ENCODE results near the gene HK3.

Gene HK3

DNA sequence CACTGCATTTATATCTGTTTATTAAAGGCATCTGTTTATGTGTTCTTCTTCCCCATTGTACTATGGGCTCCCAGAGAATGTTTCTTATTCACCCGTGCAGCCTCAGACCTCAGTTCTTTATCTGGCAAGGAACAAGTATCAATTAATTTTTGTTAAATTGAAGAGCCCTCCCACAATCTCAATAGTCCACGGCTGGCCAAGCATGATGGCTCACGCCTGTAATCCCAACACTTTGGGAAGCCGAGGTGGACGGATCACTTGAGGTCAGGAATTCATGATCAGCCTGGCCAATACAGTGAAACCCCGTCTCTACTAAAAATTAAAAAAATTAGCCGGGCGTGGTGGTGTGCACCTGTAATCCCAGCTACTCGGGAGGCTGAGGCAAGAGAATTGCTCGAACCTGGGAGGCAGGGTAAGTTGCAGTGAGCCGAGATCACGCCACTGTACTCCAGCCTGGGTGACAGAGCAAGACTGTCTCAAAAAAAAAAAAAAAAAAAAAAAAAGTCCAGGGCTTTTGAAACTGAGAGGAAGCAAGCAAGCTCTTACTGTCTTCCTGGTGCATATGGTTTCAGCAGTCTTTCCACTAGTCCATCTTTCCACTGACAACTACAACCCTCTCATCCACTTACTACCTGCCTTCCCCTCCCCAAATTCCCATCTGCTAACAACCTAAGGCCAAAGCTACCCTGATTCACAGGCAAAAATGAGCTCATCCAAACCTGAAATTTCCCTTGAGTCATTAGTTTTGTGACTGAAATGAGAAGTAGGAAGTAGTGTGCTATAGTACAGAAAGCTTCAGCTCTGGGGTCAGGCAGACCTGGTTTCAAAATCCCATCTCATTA is 2.3 kb upstream of the HK3 start:
- DNase-seq, result no peak

DNA sequence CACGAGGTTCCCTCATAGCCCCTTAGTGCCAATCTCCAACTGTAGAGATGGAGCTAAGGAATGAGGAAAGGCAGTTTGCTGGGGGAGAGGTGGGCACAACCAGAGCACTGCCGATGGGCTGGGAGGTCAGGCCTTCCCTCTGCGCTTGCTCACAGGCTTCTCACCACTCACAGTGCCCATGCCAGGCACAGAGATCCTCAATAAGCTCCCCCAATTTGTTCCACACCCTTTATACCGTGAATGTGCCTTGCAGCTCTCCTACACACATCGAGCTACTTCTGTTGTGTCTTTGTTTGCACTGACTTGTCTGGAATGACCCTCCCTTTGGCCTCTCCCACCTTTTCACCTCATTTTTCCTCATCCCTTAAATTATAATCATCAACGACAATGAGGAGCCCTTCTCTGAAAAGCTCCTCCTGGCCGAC is 1.6 kb upstream of the HK3 start:
- DNase-seq, result no peak

DNA sequence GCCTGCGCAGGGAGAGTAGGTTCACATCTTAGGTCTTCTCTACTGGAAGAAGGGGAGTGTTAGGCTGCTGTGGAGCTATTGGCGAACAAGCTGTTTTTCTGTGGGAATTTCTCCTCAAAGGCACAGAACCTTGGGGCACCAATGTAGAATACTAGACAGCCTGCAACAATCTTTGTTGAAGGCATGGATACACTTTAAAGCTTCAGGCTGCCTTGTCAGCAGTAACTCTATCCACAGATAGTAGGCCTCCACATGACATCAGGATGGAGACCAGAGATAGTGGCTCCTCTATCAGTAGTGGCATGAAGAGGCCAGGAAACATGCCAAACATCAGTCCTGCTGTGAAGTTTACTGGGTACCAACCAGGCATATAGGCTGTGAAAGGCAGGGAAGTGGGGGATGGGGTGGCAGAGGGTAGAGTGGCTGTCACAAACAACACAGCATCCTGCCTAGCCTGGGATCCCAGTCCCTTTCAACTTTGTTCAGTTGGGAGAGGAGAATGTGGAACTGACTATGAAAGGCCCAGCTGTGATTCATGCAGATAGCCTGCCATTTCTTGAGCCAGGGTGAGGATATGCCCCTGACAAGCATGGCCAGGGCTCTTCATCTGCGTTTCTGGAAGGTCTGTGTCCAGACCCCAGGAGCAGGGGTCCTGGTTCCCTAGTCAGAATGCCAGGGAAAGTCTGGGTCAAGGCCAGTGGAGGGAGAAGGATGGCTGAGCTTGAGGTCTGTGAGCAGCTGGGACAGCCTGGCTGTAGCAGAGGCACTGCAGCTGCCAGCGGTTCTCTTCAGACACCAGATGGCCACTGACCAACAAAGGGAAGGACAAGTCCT is 1.0 kb upstream of the HK3 start:
- no peak for DNase-seq

DNA sequence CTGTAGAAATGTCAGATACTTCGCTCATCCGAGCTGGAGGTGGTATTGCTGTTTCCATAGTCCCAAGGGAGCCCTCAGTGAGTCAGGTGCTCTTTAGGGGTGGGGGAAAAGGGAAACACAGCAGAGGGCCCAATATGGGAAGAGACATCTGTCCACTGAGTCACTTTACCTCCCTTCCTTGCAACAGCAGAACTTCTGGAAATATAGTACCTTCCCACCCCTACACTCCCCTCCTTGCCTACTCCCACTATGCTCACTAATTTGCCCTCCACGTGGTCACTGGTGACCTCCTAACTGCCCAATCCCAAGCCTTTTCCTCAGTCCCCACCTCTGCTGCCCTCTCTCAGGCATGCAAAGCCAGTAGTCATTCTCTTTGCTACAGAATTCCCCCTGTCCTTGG is 1.9 kb downstream of the HK3 start:
- peak; percentile 3 for DNase-seq

DNA sequence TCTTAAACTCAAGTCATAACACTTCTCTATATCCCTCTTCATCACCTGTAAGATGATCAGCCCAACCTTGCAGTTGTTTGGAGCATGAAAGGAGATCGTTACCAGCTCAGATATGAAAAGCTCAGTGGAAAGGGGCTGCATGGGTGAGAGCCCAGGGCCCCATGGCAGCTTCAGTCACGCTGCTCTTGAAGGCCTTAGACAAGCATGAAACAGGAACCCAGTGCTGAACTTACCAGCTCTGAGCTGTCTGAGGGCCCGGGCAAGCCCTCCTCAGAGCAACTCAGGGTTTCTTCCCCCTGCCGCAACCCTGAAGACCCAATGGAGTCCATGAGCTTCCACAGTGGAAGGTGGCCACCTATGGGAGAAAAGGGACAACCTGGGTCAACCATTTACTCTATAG is 3.3 kb downstream of the HK3 start:
- no peak for DNase-seq

DNA sequence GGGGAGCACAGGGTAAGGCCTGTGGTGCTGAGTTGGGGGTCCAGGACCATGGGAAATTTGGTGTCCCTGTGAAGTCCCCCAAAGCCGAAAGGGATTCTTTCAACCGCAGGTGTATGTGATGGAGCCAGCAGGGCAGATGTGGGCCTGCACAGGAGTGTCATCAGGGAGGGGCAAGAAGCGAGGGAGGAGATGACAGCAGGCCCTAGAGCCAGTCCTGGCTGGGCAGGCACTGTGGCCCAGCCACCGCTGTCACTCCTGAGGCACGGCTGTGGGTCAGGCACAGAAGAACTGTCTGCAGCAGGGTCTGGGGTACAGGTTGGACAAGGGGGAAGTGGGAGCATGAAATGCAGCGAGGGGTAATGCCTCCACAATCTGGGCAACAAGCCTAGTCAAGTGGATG is 4.8 kb downstream of the HK3 start:
- no peak for DNase-seq

DNA sequence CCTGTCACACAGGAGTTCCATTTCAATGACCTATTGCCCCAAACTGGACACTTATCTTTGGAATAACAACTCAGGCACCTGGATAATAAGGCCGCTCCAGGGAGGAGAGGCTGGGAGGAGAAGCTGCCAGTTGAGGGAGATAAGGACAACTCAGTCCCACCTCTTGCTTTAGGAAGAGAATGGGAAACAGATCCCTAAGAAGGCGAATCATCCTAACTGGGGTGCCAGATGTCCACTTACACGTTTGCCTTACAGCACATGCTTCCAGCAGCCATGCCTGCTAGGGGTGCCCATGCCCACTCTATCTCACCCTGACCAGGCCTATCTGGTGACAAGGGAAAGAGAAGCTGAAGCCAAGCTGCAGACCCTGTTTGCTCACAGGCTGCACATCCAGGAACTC is 6.5 kb downstream of the HK3 start:
- no peak for DNase-seq

DNA sequence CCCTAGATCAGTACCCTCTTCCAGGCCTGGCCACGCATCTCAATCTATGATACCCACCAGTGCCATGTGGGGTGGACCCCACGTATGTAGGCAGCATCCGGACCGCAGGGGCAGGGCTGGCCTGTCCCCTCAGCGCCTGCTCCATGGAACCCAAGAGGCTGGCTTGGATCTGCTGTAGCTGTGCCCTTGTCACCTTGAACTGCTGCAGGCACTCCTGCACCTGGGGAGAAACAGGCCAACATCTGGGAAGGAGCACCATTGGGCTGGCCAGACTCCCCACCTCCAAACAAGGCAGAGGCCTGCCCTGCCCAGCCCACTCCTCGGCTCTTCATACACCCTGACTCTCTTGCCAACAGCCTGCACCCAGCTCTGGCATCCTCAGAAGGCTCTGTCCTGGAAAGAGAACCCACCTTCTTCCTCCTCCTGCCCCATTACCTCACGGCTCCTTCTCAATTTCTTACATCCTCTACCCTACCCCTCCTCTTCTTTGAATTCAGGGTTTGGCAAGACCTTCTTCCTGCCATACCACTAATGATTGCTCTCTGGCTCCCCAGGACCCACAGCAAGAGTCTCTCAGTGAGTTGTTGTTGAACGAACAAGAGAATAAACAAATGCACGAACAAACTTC is 7.7 kb downstream of the HK3 start:
- DNase-seq, result no peak

DNA sequence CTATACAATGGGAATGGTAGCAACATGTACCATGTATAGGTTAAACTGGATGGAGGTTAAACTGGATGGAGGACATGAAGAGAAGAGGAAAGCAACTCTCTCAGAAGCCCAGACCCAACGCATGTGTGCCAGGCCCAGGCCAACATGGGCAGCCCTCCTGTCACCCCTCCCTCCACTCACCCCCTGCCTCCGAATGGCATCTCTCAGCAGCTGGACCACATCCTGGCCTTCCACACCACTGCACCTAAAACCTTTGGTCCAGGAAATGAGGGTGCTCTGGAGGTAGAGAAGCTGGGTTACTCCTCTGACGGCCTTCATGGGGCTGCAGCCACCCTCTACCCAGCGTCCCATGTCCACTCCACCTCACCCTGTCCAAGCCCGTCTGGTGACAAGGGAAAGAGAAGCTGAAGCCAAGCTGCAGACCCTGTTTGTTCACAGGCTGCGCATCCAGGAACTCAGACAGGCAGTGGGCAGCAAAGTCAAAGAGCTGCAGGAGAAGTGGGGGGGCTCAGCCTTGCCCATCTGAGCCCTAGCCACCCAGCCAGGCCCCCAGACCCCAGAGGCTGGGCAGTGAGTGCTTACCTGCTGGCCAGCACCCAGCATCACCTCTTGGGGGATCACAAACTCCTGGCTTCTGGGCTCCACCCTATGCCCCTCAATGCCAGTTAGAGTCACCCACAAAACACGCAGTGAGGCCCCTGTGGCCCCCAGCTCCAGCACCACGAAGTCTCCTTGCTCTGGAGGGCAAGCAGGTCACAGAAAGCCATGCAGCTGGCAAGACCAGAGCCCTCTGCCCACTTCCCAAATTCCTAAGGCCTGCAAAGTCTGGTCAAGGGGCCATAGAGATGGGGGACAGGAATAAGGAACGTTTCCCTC is 8.5 kb downstream of the HK3 start:
- DNase-seq, result no peak

DNA sequence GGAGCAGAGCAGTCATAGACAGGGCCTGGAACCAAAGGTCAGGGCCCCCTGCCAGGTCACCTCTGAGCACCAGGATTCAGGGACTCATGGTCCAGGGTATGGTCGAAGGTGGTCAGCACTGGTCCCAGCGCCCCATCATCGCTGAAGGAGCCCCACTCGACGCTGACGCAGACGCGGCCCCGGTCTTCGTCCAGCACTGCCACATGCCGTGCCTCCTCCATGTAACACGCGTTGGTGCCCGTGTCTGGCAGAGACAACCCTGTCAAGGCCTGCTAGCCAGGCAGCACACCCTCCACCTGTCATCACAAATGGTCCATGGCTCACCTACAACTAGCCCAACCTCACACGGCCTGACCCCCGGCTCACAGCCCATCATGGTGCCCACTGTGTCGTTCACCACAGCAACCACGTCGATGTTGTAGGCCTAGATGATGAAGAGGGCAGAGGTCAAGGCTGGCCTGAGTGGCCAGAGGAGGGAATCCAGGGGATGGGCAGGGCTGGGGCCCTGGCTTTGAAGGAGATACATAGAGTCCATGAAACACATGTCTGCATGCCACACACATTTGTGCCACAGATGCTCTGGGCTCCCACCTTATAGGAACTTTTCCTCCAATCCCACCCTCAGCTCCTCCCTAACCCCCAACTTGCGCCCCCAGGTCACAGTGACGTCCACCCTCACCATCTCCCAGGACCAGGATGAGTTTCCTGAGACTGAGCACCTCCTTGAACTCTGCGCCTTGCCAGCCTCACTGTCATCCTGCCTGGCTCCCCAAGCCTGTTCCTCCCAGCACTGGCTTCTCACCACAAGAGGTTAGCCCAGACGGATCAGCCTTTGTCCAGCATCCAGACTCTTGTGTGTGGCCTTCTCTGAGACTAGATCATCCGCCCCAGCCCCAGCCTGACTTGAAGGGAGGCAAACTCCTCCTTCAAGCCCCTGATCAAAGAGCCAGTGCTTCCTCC is 9.5 kb downstream of the HK3 start:
- no peak for DNase-seq

DNA sequence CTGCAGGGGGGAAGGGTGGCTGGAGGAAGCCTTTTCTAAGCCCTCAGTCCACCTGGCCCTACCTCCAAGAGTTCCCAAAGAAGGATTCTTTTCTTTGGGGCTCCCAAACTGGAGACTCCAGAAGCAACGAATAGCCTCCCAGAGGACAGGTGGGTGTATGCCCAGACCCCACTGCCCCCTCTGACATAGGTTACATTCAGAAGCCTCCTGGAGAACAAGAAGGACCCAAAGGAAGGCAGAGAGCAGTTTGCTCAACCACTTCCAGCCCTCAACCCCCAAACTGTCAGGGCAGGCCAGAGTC is 10.3 kb downstream of the HK3 start:
- DNase-seq, result no peak

DNA sequence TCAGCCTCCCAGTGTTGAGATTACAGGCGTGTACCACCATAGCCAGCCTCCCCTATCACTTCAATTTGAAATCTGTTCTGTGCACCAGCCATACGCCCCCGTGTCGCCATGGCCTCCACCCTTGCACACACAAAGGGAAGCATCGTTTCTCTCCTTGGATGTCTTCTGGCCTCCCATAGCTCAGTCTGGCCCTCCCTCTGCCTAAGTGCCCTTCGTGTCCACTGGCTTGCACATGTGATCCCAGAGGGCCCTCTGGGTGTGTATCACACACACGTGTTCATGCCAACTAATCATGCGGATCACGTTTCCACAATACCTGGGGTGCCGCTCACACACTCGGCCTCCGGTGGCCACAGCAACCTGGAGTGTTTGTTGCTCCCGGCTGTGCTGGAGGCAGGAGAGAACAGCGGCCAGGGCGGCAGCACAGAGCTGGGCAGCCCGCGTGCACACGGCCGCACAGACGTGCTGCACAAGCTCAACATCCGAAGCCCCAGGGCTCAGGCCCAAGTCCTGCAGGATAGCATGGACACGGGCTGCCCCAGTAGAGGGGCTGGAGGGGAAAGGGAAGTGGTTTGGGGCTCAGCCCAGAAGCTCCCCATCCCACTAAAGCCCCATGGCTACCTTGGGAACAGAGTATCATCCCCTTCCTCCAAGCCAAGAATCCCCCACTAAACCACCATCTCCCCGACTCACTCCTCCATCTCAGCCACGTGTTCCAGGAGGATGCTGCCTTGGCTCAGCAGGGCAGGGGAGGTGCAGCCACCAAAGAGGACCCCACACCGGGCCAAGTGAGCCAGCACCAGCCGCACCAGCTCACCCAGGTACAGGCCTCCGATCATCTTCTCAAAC is 10.9 kb downstream of the HK3 start:
- DNase-seq, result no peak

DNA sequence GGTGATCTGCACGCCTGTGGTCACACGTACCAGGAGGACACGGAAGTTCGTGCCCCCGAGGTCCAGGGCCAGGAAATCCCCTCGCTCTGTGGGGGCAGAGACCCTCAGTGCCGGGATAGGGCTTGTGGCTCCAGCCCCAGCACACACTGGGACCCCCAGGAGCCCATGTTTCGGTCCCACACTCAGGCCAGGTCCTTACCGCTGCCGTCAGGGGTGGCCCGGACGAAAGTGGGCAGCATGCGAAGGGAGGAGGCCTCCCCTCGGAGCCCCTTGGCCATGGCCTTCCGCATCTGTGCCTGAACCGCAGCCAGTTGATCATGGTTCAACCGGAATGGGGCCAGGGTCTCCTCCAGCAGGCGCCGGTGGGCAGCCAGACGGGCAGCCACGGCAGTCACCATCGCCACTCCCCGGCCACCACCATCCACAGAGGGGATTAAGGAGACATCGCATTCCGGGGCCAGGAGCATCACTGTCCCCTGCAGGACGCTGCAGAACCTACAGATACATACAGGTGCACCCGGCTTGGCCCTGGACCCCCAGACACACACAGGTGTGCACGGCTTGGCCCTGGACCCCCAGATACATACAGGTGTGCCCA is 11.8 kb downstream of the HK3 start:
- DNase-seq, result no peak

DNA sequence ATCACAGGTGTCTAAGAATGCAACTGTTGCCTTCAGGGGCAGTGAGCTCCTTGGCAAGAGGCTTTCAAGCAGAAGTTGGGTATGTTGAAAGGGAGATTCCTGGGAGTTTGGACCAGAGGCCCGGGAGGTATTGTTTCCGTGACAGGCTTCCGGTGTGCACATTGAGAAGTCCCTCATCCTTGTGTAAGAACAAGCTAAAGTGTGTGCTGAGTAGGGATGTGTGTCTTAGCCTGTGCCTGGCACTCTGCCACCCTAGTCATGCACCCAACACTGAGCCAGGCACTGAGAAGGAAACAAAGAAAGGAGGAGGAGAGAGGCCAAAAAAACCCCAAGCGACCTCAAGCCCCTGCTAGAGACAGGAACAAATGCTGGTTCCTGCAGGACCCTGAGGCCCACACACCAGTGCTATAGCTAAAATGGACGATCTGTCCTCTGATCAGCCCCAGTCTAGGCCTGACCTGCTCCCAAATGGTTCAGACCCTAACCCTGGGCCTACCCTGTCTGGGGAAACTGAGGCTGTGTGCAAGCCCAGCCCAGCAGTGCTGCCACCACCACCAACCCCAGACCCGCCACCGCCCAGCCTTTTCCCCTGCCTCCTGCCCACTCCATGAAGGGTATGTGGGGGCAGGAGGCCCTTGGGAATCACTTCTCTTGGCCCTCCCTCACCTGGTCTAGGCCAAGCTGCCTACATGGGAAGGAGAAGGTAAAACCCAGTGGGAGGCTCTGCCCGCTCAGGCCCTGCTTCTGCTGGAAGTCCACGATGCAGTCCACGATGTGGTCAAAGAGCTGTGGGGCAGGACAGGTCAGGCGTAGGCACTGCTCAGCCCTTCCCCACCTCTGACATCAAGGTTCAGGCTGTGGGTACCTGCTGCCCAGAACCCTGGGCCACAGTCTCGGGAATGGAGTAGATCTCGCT is 12.6 kb downstream of the HK3 start:
- no peak for DNase-seq

DNA sequence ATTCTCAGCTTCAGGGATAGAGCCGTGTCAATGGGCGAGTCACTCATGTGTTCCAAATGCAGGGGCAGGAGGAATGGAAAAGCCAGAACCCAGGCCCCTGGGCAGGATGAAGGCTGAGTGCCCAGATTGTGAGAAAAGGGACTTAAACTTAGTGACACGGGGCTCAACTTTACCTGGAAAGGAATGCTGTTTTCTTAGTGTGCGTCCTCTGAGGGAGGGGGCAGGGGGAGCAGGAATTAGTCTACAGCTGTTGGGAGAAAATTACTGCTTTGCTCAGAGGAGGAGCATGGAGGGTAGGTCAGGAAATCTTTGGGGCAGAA is 14.6 kb downstream of the HK3 start:
- DNase-seq, result no peak

DNA sequence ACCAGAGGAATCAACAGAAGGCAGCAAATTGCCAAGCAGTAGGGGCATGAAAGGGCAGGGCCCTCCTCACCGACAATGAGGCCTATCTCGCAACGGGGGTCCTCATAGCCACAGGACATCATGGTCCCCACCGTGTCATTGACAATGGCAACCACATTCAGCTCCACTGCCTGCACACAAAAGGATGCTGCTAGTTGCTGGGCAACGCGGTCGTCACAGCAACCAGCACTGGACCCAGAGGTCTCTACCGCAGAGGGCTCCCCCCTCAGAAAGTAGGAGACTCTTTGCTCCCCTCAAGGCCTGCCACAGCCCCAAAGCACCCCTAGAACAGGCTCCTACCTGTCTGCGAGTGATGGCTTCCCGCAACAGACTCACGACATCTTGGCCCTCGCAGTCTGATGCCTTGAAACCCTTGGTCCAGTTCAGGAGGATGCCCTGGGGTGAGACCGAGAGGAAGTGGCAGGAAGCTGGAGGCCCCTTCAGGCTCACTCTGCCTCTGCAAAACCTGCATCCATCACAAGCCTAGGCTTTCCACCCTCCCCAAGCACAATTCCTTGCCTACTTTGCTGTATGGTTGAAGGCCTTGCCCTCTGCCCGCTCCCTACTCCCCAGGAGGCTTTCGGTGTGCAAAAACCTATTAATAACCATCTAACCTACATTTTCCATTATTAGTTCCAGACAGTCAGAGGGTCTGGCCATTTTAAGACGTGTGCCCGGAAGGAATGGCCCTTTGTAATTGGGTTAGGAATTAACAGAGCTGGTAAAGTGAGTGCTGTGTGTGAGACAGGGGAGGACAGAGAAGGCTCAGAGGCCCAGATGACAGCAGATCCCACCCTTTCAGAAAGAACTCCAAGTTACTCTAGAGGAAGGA is 15.2 kb downstream of the HK3 start:
- no peak for DNase-seq

DNA sequence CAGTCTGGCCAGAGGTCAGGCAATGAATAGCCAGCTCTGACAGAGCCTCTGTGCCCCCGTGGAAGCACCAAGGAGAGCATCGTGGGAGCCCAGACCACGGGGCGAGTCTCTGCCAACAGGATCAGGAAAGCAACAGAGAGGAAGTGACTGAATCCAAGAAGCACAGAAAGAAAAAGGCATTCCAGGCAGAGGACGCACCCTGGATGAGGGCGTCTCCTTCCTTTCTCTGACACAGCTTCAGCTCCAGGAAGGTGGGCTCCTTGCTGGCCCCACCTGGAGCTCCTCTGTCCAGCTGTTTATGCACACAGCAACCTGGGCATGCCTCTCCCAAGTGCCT is 16.6 kb downstream of the HK3 start:
- no peak for DNase-seq

DNA sequence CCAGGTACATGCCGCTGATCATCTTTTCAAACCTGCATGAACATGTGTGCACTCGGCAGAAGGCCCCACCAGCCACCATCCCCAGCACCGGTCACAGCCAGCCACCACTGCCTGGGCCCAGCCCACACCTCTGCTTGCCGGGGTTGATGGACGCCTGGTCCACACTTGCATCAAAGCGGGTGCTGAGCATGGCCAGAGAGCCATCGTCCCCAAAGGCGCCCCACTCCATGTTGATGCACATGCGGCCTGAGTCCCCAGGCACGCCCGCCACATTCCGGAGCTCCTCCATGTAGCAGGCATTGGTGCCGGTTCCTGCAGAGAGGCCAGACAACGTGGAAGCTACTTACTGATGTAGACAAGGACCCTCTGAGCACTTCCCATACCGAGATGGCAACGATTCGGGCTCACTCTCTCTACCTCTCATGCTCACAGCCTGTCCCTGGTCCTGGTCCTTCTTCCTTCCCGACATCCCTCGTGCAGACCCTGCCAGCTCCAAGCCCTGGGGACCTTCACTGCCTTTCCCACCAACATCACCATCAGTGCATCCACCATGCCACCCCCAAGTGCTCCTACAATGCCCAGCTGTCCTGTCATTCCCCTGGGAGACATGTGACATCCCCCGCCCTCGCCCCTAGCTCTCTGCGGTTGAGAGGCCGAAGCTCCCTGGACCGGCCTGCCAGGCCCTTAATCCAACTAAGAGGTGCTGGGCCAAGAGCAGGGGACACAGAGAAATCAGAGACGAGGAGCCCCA is 17.2 kb downstream of the HK3 start:
- DNase-seq, result no peak

Data from fibroblast of upper back skin (primary cell).